Measurements from ENCODE around the gene PRRC1.
A peak's percentile ranks its signal among the peaks of the same experiment; 100 is the strongest.
"Not testable (repeated sequence)": the region's sequence is repeated elsewhere in the genome, so short reads cannot be mapped to it uniquely, and the experiment has no call there.

Gene PRRC1

GRCh38 chr5:127536687-127537086 lies 19.2 kb downstream of the PRRC1 start (continued):
- TF ChIP-seq ZBTB49 (tag by site-specific recombination; IDR thresholded peaks at IDR 0.05; ENCODE audit: low read depth), result no peak
- no peak for TF ChIP-seq ZNF529 (tag by site-specific recombination; IDR thresholded peaks at IDR 0.05; ENCODE audit: insufficient replicate concordance)
- no peak for TF ChIP-seq ZBTB6 (tag by site-specific recombination; IDR thresholded peaks at IDR 0.05)
- no peak for TF ChIP-seq PBX3 (CRISPR knock-in tag; IDR thresholded peaks at IDR 0.05)
- no peak for TF ChIP-seq ZNF280C (tag by site-specific recombination; IDR thresholded peaks at IDR 0.05)
- no peak for TF ChIP-seq ZNF610 (tag by site-specific recombination; IDR thresholded peaks at IDR 0.05; ENCODE audit: borderline replicate concordance)
- no peak for TF ChIP-seq PRDM6 (tag by site-specific recombination; IDR thresholded peaks at IDR 0.05)
- TF ChIP-seq KLF9 (tag by site-specific recombination; IDR thresholded peaks at IDR 0.05; ENCODE audit: low read depth), result no peak
- no peak for TF ChIP-seq HOXD13 (CRISPR knock-in tag; IDR thresholded peaks at IDR 0.05; ENCODE audit: borderline replicate concordance)

- H3K27ac ChIP-seq (ENCODE audit: extremely low read depth, low read depth, low read length); H3K4me3 ChIP-seq (ENCODE audit: low read depth, low read length); CTCF ChIA-PET; POLR2A ChIA-PET; H3K4me1 ChIP-seq (ENCODE audit: control insufficient read depth, insufficient read depth, low read length); H3K9me3 ChIP-seq (ENCODE audit: control insufficient read depth, insufficient read depth, low read depth, low read length): not testable (repeated sequence)
- H3K36me3 ChIP-seq (ENCODE audit: control insufficient read depth in 2 of 2, insufficient read depth in 1 of 2, low read length in 2 of 2), result peaks cover 34 to 44% of the 10 kb centered on the region in 2 experiments
These were observed 23.1 kb downstream of the PRRC1 start for GRCh38 chr5:127540553-127540952.

- H3K27ac ChIP-seq (ENCODE audit: extremely low read depth, low read depth, low read length); H3K4me1 ChIP-seq (ENCODE audit: control insufficient read depth, insufficient read depth, low read length); H3K9me3 ChIP-seq (ENCODE audit: control insufficient read depth, insufficient read depth, low read depth, low read length); CTCF ChIA-PET; POLR2A ChIA-PET; H3K4me3 ChIP-seq (ENCODE audit: low read depth, low read length): not testable (repeated sequence)
- TF ChIP-seq ZNF146 (tag by site-specific recombination; IDR thresholded peaks at IDR 0.05), result peak; percentile 74
- H3K36me3 ChIP-seq (ENCODE audit: control insufficient read depth in 2 of 2, insufficient read depth in 1 of 2, low read length in 2 of 2), result peaks cover 10 to 15% of the 10 kb centered on the region in 2 experiments; a peak in 2 of 3 replicates
These were observed 27.8 kb downstream of the PRRC1 start for GRCh38 chr5:127545249-127545648.

- Histone ChIP-seq H3K36me3 (ENCODE audit: control insufficient read depth in 2 of 2, insufficient read depth in 1 of 2, low read length in 2 of 2) (peaks cover 23 to 36% of the 10 kb centered on the region in 2 experiments; a peak in 2 of 3 replicates), H3K9me3 (ENCODE audit: control insufficient read depth, insufficient read depth, low read depth, low read length) (no peaks in the 10 kb centered on the region), H3K4me3 (ENCODE audit: low read depth, low read length) (no peak overlapping the region), H3K4me1 (ENCODE audit: control insufficient read depth, insufficient read depth, low read length) (0 out of 2 replicates have a peak, but pooled peaks cover 2% of the 10 kb centered on the region), H3K27ac (ENCODE audit: extremely low read depth, low read depth, low read length) (no peak overlapping the region)
- CTCF ChIA-PET, result no interaction called here
- POLR2A ChIA-PET, result no interaction called here
- peak; percentile 70; the same call in 1 of the 2 replicates for TF ChIP-seq ZSCAN16 (tag by site-specific recombination; IDR thresholded peaks at IDR 0.05)
- TF ChIP-seq ZXDB (tag by site-specific recombination; IDR thresholded peaks at IDR 0.05), result no peak
- no peak for TF ChIP-seq HIC1 (tag by site-specific recombination; IDR thresholded peaks at IDR 0.05)
- TF ChIP-seq AEBP2 (tag by site-specific recombination; IDR thresholded peaks at IDR 0.05; ENCODE audit: borderline replicate concordance), result no peak
- TF ChIP-seq ZNF747 (tag by site-specific recombination; IDR thresholded peaks at IDR 0.05), result no peak
- TF ChIP-seq ZNF2 (tag by site-specific recombination; IDR thresholded peaks at IDR 0.05), result no peak
- TF ChIP-seq KLF10 (tag by site-specific recombination; IDR thresholded peaks at IDR 0.05), result 0 out of 2 replicates have a peak, but pooled peaks have one; percentile 26
These were observed 32.1 kb downstream of the PRRC1 start for GRCh38 chr5:127549551-127549950.
